ENCODE data around the gene ASGR2. TPM values are rescaled to one million over a fixed set of nuclear protein-coding genes. Genes with fewer than 3 reads are reported as not detected.
"Not testable (repeated sequence)": the region's sequence is repeated elsewhere in the genome, so short reads cannot be mapped to it uniquely, and the experiment has no call there.

Gene ASGR2
- total and polyA plus RNA-seq, 12 donors = 0.14 to 1.4 (median 0.61) TPM; not detected in 4

DNA sequence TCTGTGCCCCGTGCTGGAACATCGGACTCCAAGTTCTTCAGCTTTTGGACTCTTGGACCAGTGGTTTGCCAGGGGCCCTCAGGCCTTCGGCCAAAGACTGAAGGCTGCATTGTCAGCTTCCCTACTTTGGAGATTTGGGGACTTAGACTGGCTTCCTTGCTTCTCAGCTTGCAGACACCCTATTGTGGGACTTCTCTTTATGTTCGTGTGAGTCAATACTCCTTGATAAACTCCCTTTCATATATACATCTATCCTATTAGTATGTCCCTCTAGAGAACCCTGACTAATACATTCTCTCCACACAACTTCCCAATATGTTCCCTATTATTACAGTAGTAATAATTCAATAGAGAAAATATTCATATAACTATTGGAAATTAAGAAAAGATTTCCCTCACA, 9.2 kb upstream of the ASGR2 start:
- Histone ChIP-seq H3K27me3 (no peaks in the 10 kb centered on the region), H3K4me3 (no peak overlapping the region), H3K9me3 (replicated peaks in 1 of 3) (no peaks in the 10 kb centered on the region), H3K4me1 (replicated peaks in 1 of 2) (peaks cover 0 to 9% of the 10 kb centered on the region in 2 donors), H3K27ac (no peak overlapping the region), H3K36me3 (replicated peaks in 1 of 2) (no peaks in the 10 kb centered on the region)
- TF ChIP-seq POLR2A (IDR thresholded peaks at IDR 0.05) = no peak
- 55 to 84% (median 82%) methylated on average over 2 to 4 of the region's 4 CpGs for WGBS, 4 donors
- DNase-seq = no peak
- intact Hi-C loops (cut with DNase I) = no loop called here

DNA sequence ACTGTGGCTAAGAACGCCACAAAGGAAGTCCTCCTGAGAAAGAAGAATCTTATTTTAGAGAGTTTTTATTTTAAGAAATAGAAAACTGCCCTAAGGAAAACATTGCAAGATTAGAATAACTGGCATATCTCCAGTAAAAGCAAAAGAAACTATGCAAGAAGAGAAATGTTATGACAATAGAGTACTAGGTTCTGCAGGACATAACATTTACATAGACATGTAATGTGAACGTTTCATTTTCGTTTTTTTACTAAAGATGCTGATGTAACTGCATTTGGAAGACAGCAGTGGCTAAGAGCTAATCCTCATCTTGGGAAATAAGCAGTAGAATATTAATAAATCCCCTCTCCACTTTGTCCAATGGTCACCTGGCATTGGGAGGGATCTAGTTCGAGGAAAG, 7.8 kb upstream of the ASGR2 start:
- no peak for DNase-seq

GRCh38 chr17:7120635-7121034, 6.0 kb upstream of the ASGR2 start:
- H3K4me3 ChIP-seq; H3K9me3 ChIP-seq (replicated peaks in 1 of 3); H3K27me3 ChIP-seq; H3K36me3 ChIP-seq (replicated peaks in 1 of 2); H3K4me1 ChIP-seq (replicated peaks in 1 of 2); intact Hi-C loops (cut with DNase I); DNase-seq: not testable (repeated sequence)
- WGBS, 4 donors = 67 to 76% (median 69%) methylated on average over 12 of the region's 12 CpGs
- peak overlapping the region in 3 of 5 donors; percentile 38 to 85 (median 54) for H3K27ac ChIP-seq

More for the DNA sequence above, 7.8 kb upstream of the ASGR2 start:
- no peak overlapping the region for H3K4me3 ChIP-seq
- H3K27ac ChIP-seq = no peak overlapping the region
- no peaks in the 10 kb centered on the region for H3K27me3 ChIP-seq
- intact Hi-C loops (cut with DNase I) = no loop called here
- no peaks in the 10 kb centered on the region for H3K36me3 ChIP-seq (replicated peaks in 1 of 2)
- H3K4me1 ChIP-seq (replicated peaks in 1 of 2) = peaks cover 0 to 9% of the 10 kb centered on the region in 2 donors
- WGBS, 4 donors = 23 to 30% (median 25%) methylated on average over 4 of the region's 4 CpGs
- no peaks in the 10 kb centered on the region for H3K9me3 ChIP-seq (replicated peaks in 1 of 3)
- no peak for TF ChIP-seq CTCF (IDR thresholded peaks at IDR 0.05)
- TF ChIP-seq POLR2A (IDR thresholded peaks at IDR 0.05) = no peak

DNA sequence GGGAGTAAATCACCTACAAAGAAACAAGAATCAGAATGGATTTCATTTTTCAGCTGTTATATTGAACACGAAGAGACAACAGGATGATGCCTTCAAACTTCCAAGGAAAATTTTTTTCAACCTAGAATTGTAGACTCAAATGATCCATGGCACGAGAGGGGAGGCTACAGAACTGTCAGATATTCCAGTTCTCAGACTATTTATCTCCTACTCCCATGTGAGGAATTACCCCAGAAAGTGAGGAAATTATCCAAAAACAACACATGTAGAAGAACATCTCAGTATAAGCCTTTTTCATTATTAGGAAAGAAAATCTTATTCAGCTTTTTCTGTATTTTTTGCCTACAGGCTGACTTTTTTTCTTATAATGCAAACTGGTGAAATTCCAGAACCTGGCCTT, 5.5 kb upstream of the ASGR2 start:
- H3K36me3 ChIP-seq (replicated peaks in 1 of 2) = no peaks in the 10 kb centered on the region
- no peaks in the 10 kb centered on the region for H3K27me3 ChIP-seq
- H3K27ac ChIP-seq = peak overlapping the region in 2 of 5 donors; percentile 32 to 65
- no peak overlapping the region for H3K4me3 ChIP-seq
- intact Hi-C loops (cut with DNase I) = no loop called here
- 45 to 61% (median 51%) methylated on average over 2 of the region's 2 CpGs for WGBS, 4 donors
- DNase-seq = no peak
- no peaks in the 10 kb centered on the region for H3K9me3 ChIP-seq (replicated peaks in 1 of 3)
- peaks cover 0 to 9% of the 10 kb centered on the region in 2 donors for H3K4me1 ChIP-seq (replicated peaks in 1 of 2)
- TF ChIP-seq POLR2A (IDR thresholded peaks at IDR 0.05) = no peak
- no peak for TF ChIP-seq CTCF (IDR thresholded peaks at IDR 0.05)

DNA sequence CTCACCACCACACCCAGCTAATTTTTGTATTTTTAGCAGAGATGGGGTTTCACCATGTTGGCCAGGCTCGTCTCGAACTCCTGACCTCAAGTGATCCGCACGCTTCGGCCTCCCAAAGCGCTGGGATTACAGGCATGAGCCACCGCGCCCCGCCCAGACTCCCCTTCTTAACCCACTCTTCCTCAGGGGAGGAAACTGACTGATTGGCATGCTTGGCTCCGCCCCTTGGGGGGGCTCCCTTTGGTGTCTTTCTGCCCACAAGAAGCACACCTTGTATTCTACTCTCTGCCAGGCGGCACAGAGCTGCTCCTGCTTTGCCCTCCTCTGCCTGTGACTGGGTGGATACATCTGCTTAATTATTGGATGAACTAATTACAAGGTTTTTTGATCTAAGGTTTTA, 4.7 kb upstream of the ASGR2 start:
- DNase-seq = peak in 1 of 7 donors; percentile 14
- Histone ChIP-seq H3K4me3 (no peak overlapping the region), H3K27ac (no peak overlapping the region), H3K4me1 (replicated peaks in 1 of 2) (peaks cover 0 to 9% of the 10 kb centered on the region in 2 donors), H3K27me3 (no peaks in the 10 kb centered on the region), H3K36me3 (replicated peaks in 1 of 2) (no peaks in the 10 kb centered on the region), H3K9me3 (replicated peaks in 1 of 3) (no peaks in the 10 kb centered on the region)
- 63 to 80% (median 78%) methylated on average over 11 of the region's 11 CpGs for WGBS, 4 donors
- intact Hi-C loops (cut with DNase I) = no loop called here
- no peak for TF ChIP-seq POLR2A (IDR thresholded peaks at IDR 0.05)
- no peak for TF ChIP-seq CTCF (IDR thresholded peaks at IDR 0.05)

Data from adrenal gland (tissue), 12 donors.